ENCODE measurements around the gene PIGX.

DNA sequence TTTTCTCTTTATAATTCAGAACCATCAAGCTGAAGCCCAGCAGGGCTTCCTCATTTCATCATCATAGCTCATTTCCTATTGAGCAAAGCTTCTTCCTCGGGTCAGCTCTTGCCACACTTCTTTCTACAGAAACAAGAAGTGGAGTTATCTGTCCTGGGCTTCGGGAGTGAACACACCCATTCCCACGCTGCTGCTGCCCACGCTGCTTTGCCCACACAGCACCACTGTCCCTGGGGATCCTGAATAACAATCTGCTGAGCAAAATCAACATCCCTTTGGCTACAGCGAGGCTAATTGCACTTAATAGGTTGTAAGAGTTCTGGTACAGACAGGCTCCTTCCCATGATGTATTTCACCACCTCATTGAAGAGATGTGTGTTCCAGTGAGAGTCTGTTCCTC is 23.8 kb upstream of the PIGX start:
- TF ChIP-seq, protein P1, sequence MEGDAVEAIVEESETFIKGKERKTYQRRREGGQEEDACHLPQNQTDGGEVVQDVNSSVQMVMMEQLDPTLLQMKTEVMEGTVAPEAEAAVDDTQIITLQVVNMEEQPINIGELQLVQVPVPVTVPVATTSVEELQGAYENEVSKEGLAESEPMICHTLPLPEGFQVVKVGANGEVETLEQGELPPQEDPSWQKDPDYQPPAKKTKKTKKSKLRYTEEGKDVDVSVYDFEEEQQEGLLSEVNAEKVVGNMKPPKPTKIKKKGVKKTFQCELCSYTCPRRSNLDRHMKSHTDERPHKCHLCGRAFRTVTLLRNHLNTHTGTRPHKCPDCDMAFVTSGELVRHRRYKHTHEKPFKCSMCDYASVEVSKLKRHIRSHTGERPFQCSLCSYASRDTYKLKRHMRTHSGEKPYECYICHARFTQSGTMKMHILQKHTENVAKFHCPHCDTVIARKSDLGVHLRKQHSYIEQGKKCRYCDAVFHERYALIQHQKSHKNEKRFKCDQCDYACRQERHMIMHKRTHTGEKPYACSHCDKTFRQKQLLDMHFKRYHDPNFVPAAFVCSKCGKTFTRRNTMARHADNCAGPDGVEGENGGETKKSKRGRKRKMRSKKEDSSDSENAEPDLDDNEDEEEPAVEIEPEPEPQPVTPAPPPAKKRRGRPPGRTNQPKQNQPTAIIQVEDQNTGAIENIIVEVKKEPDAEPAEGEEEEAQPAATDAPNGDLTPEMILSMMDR (IDR thresholded peaks at IDR 0.05; ENCODE audit: low read depth, low read length, missing input control) = no peak
- TF ChIP-seq, protein P2, sequence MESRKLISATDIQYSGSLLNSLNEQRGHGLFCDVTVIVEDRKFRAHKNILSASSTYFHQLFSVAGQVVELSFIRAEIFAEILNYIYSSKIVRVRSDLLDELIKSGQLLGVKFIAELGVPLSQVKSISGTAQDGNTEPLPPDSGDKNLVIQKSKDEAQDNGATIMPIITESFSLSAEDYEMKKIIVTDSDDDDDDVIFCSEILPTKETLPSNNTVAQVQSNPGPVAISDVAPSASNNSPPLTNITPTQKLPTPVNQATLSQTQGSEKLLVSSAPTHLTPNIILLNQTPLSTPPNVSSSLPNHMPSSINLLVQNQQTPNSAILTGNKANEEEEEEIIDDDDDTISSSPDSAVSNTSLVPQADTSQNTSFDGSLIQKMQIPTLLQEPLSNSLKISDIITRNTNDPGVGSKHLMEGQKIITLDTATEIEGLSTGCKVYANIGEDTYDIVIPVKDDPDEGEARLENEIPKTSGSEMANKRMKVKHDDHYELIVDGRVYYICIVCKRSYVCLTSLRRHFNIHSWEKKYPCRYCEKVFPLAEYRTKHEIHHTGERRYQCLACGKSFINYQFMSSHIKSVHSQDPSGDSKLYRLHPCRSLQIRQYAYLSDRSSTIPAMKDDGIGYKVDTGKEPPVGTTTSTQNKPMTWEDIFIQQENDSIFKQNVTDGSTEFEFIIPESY (IDR thresholded peaks at IDR 0.05) = no peak
- TF ChIP-seq, protein P3, sequence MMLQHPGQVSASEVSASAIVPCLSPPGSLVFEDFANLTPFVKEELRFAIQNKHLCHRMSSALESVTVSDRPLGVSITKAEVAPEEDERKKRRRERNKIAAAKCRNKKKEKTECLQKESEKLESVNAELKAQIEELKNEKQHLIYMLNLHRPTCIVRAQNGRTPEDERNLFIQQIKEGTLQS (IDR thresholded peaks at IDR 0.05) = no peak
- TF ChIP-seq GABPA (IDR thresholded peaks at IDR 0.05 in 1 of 2, conservative IDR thresholded peaks at IDR 0.05 in 1 of 2) = no peak
- TF ChIP-seq NR2F2 (IDR thresholded peaks at IDR 0.05) = no peak
- TF ChIP-seq REST (IDR thresholded peaks at IDR 0.05) = no peak
- no peak for TF ChIP-seq RAD21 (IDR thresholded peaks at IDR 0.05)

All from liver (tissue), 3 donors.